HEK293T (cell line): ENCODE data around the gene EML3.
"Not testable (repeated sequence)": the region's sequence is repeated elsewhere in the genome, so short reads cannot be mapped to it uniquely, and the experiment has no call there.

ENCODE experiments used
- CTCF ChIA-PET: fragments of 350-600 bp; formaldehyde crosslinking; extraction: SDS; loops from one replicate; lab custom pipeline; 2021; ENCODE audit warnings: antibody characterized with exemption, inconsistent platforms; lab: Yijun Ruan, JAX
- POLR2A ChIA-PET: fragments of 350-600 bp; formaldehyde crosslinking; extraction: SDS; loops from one replicate; lab custom pipeline; 2020; ENCODE audit warnings: antibody characterized with exemption, inconsistent platforms; lab: Yijun Ruan, JAX
- DNase-seq: peaks from one replicate; pipeline ENCODE4 v3.0.0; 2012; ENCODE audit warnings: mixed read lengths; ENCODE audit errors: extremely low spot score
- ARNT ChIP-seq: fragments of 450-650 bp; IDR thresholded peaks from 2 replicates; pipeline ENCODE4 v1.6.1; 2017; ENCODE audit warnings: mild to moderate bottlenecking
- BHLHE40 ChIP-seq: fragments of 450-650 bp; IDR thresholded peaks from 2 replicates; pipeline ENCODE4 v1.6.1; 2016; ENCODE audit warnings: mild to moderate bottlenecking, moderate library complexity, borderline replicate concordance
- CTBP1 ChIP-seq: fragments of 450-650 bp; IDR thresholded peaks from 2 replicates; pipeline ENCODE4 v1.6.1; 2016; ENCODE audit warnings: borderline replicate concordance
- ELF4 ChIP-seq: fragments of 450-650 bp; IDR thresholded peaks from 2 replicates; pipeline ENCODE4 v1.6.1; 2017; ENCODE audit warnings: antibody characterized with exemption
- FOXA1 ChIP-seq: fragments of 450-650 bp; IDR thresholded peaks from 2 replicates; pipeline ENCODE4 v1.6.1; 2016; ENCODE audit warnings: mild to moderate bottlenecking
- FOXK2 ChIP-seq: fragments of 450-650 bp; IDR thresholded peaks from 2 replicates; pipeline ENCODE4 v1.6.1; 2016; ENCODE audit warnings: mild to moderate bottlenecking
- FOXM1 ChIP-seq: fragments of 450-650 bp; IDR thresholded peaks from 2 replicates; pipeline ENCODE4 v1.6.1; 2017; ENCODE audit warnings: mild to moderate bottlenecking, borderline replicate concordance
- HDGF ChIP-seq: fragments of 450-650 bp; IDR thresholded peaks from 2 replicates; pipeline ENCODE4 v1.6.1; 2017; ENCODE audit warnings: antibody characterized with exemption, borderline replicate concordance
- L3MBTL2 ChIP-seq: fragments of 450-650 bp; conservative IDR thresholded peaks from 2 replicates; pipeline ENCODE4 v1.6.1; 2016; ENCODE audit warnings: mild to moderate bottlenecking
- LEF1 ChIP-seq: fragments of 450-650 bp; IDR thresholded peaks from 2 replicates; pipeline ENCODE4 v1.6.1; 2017; ENCODE audit warnings: mild to moderate bottlenecking, borderline replicate concordance
- NFRKB ChIP-seq: fragments of 450-650 bp; IDR thresholded peaks from 2 replicates; pipeline ENCODE4 v1.6.1; 2016; ENCODE audit warnings: mild to moderate bottlenecking, moderate library complexity
- PKNOX1 ChIP-seq: fragments of 450-650 bp; IDR thresholded peaks from 2 replicates; pipeline ENCODE4 v1.6.1; 2016
- SP1 ChIP-seq: fragments of 450-650 bp; IDR thresholded peaks from 2 replicates; pipeline ENCODE4 v1.6.1; 2017
- SUZ12 ChIP-seq: fragments of 450-650 bp; IDR thresholded peaks from 2 replicates; pipeline ENCODE4 v1.6.1; 2016; ENCODE audit warnings: mild to moderate bottlenecking
- TARDBP ChIP-seq: fragments of 450-650 bp; IDR thresholded peaks from 2 replicates; pipeline ENCODE4 v1.6.1; 2016
- ZNF384 ChIP-seq: fragments of 450-650 bp; IDR thresholded peaks from 2 replicates; pipeline ENCODE4 v1.6.1; 2016

The EML3 gene

DNA sequence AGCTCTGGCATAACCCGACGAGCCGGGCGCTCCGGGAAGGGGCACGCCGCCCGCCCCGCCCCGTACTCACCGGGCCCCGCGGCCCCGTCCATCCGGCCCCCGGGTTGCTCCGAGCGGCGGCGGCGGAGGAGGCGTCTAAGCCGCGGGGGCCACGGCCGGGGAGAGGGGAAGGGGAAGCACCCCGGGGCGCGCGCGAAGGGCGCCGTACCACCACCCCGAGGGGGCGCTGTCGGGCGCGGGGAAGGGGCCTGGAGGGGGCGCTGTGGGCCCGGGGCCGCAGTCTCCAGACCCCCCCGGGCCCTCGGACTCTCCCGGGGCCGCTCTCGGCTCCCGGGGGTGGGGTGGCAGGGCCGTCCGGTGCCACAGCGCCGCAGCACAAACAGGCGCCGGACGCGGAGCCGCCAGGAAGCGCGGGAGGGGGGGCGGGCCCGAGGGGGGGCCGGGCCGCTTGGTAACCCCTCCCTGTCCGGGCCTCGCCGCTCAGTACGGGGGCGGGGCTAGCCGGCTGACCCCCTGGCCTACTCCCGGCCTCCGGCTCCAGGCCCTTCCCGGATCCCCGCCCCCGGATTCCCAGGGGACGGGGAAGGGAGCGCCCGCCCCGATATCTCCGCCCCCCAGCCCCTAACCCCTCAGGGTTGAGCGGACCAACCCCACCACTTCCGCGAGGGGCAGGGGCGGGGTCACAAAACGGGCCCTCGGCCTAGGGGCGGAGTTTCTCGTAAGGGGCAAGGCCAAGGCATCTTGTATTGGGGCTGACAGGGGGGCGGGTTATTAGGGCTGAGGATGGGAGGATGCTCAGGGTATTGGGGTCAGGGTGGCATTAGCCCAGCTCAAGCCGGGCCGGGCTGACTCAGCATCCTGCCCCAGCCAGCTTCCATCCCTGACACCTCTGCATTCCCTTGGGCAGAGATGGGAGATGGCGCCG, at the start of gene EML3, which contains the start of gene ROM1:
EML3 (minus strand) TSS at position 410 of the 925 bp plus-strand sequence; CDS start at position 92, 318 bp downstream.
ROM1 (plus strand) TSS at position 892 of the 925 bp plus-strand sequence; CDS start at position 917, 25 bp downstream.
- TF ChIP-seq BHLHE40 (no peak), ARNT (no peak), HDGF (no peak), PKNOX1 (no peak), TARDBP (no peak), NFRKB (no peak), LEF1 (0 out of 2 replicates have a peak, but pooled peaks have one; percentile 48), FOXA1 (no peak), FOXM1 (peak; percentile 84; the same call in 1 of the 2 replicates), FOXK2 (no peak), SUZ12 (no peak)
- DNase-seq, result peak; percentile 76
- CTCF ChIA-PET, result interaction anchor here (0.7 to 1.8 kb wide), 9 partner anchors 8 to 249 kb away, joined by 3 to 16 read pairs (median 5); partner anchors contain the start of genes MTA2 and TUT1
- POLR2A ChIA-PET, result interaction anchor here (0.6 to 3.0 kb wide), 16 partner anchors 9 to 229 kb away, joined by 3 to 21 read pairs (median 4); partner anchors contain the start of genes B3GAT3, C11orf98, CSKMT and GANAB

DNA sequence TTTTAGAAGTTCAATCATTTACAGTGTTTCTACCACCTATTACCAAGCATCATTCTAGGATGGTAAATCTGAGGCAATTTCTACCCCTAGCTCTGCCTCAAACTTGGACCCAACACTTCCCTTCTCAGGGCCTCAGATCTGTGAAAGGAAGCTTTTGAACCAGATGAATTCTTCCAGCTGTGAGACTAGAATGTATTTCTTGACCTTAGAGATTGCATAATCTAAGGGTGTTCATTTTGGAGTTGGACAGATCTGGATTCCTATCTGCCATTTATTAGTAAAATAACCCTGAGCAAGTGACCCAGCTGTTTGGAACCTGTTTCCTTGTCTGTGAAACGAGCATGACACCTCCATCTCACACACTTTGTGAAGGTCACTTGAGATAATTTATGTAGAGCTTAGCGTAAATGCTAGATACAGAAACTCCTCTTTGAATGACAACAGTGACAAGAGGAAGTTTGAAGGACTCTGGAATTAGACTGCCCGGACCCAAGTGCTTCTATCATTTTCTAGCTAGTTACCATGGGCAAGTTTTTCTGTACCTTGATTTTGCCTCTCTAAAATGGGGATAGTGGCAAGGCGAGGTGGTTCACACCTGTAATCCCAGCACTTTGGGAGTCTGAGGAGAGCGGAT, 44.3 kb upstream of the EML3 start:
- no peak for TF ChIP-seq LEF1
- TF ChIP-seq TARDBP, result no peak
- no peak for TF ChIP-seq FOXM1
- no peak for TF ChIP-seq ELF4
- no peak for TF ChIP-seq L3MBTL2
- ChIA-PET POLR2A (interaction anchor here (1.2 to 5.1 kb wide), 4 partner anchors 7 to 185 kb away, joined by 3 to 90 read pairs (median 32); partner anchors contain the start of genes C11orf98, CSKMT, GANAB and LBHD1), CTCF (no interaction called here)
- DNase-seq, result no peak

GRCh38 chr11:62654297-62654696, 41.7 kb upstream of the EML3 start:
- ChIA-PET POLR2A (interaction anchor here (1.4 to 5.1 kb wide), 6 partner anchors 8 to 63 kb away, joined by 3 to 90 read pairs (median 8); partner anchors contain the start of genes B3GAT3, C11orf98, CSKMT and LBHD1), CTCF (no interaction called here)
- no peak for TF ChIP-seq ARNT
- TF ChIP-seq SUZ12, result no peak
- no peak for TF ChIP-seq NFRKB
- TF ChIP-seq PKNOX1, result no peak
- TF ChIP-seq ELF4, result no peak
- no peak for TF ChIP-seq CTBP1
- no peak for TF ChIP-seq L3MBTL2
- TF ChIP-seq ZNF384, result no peak
- no peak for TF ChIP-seq SP1
- no peak for TF ChIP-seq LEF1
- DNase-seq, result no peak

DNA sequence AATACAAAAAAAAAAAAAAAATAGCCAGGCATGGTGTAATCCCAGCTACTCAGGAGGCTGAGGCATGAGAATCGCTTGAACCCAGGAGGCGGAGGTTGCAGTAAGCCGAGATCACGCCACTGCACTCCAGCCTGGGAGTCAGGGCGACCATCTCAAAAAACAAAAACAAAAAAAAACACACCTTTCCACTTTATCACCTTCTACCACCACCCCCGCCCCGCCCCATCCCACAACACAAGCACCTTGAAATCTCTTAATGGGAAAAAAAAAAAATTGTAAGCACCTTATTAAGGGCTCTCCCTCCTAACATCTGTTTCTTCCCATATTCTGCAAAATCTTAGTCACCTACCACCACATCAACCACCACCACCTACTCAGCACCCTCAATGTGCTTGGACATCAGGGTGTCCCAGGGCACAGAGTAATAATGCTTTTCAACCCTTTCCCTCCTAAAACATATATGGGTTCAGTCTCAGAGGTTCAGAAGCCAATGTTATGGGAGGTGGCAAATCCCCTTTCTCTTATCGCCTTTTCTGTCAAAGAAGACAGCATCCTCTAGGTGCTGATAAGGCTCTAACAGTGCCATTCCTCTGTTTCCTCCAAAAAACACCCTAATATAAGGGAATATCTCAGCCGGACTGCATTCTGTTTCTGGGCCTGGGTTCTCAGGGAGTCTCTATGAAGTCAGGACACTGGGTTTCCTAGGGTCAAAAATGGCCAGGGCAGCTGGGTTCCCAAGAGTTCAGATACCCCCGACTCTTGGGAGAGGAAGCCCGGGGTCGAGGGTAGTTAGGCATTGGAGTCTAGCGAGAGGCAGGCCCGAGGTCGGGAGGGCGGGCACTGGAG, 39.8 kb upstream of the EML3 start:
- TF ChIP-seq HDGF (no peak), SP1 (no peak), CTBP1 (no peak), NFRKB (no peak), PKNOX1 (no peak), ELF4 (no peak), LEF1 (no peak), L3MBTL2 (no peak), TARDBP (no peak)
- ChIA-PET POLR2A (interaction anchor here (0.6 to 5.1 kb wide), 29 partner anchors 8 to 234 kb away, joined by 3 to 90 read pairs (median 5); partner anchors contain the start of genes B3GAT3, C11orf98, CSKMT and HNRNPUL2), CTCF (no interaction called here)
- DNase-seq, result no peak

GRCh38 chr11:62650283-62650682, 37.7 kb upstream of the EML3 start:
- ChIA-PET CTCF (interaction anchor here (1.0 kb wide), 1 partner anchor 97 kb away, joined by 3 read pairs; no protein-coding TSS in a partner anchor), POLR2A (interaction anchor here (0.9 to 1.3 kb wide), 5 partner anchors 15 to 59 kb away, joined by 3 to 6 read pairs (median 5); partner anchors contain the start of genes C11orf98, CSKMT, LBHD1 and MTA2)

More at GRCh38 chr11:62650283-62650682, 37.7 kb upstream of the EML3 start:
- not testable (repeated sequence) for DNase-seq
